A673 (cell line): Measurements from ENCODE around the gene STAMBPL1.

Experiments used
- EZH2 ChIP-seq: fragments of 200-600 bp; sonication (generic); IDR thresholded peaks from 2 replicates; pipeline ENCODE4 v1.6.1; 2017; ENCODE audit warnings: borderline replicate concordance, low read depth, mild to moderate bottlenecking, mixed read lengths, antibody characterized with exemption, low read length; ENCODE audit not compliant: poor library complexity, severe bottlenecking
- TF ChIP-seq, protein P1 (sequence below): fragments of 300-800, 200-600 bp; sonication (generic); conservative IDR thresholded peaks from 2 replicates; pipeline ENCODE4 v1.5.1; 2017; ENCODE audit warnings: low read depth, mild to moderate bottlenecking, antibody characterized with exemption, low read length, moderate library complexity, mixed read lengths

DNA sequence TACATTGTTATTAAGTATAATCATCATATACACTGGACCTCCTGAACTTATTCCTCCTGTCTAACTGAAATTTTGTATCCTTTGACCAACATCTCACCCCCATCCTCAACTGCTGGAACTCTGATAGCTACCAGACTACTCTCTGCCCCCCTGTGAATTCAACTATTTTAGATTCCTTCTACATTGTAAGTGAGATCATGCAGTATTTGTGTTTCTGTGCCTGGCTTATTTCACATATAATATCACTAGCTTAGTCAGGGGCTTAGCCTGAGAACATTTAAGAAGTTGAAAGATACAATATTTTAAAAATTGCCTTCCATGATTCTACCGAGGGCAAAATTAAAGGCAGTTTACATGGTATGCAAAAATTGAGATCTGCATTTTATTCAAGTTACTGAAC, 26.9 kb downstream of the STAMBPL1 start:
- TF ChIP-seq, protein P1, sequence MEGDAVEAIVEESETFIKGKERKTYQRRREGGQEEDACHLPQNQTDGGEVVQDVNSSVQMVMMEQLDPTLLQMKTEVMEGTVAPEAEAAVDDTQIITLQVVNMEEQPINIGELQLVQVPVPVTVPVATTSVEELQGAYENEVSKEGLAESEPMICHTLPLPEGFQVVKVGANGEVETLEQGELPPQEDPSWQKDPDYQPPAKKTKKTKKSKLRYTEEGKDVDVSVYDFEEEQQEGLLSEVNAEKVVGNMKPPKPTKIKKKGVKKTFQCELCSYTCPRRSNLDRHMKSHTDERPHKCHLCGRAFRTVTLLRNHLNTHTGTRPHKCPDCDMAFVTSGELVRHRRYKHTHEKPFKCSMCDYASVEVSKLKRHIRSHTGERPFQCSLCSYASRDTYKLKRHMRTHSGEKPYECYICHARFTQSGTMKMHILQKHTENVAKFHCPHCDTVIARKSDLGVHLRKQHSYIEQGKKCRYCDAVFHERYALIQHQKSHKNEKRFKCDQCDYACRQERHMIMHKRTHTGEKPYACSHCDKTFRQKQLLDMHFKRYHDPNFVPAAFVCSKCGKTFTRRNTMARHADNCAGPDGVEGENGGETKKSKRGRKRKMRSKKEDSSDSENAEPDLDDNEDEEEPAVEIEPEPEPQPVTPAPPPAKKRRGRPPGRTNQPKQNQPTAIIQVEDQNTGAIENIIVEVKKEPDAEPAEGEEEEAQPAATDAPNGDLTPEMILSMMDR: no peak
- TF ChIP-seq EZH2: no peak
